Muscle layer of colon (tissue), 2 donors: ENCODE measurements around the gene C16orf95.

Experiments
- H3K27ac ChIP-seq: one replicate; pipeline ENCODE4 v1.7.0; 2013; ENCODE audit warnings: low read depth, mild to moderate bottlenecking, low read length, moderate library complexity
- H3K27me3 ChIP-seq, 2 donors: one replicate each; pipeline ENCODE4 v1.7.0; 2013; ENCODE audit warnings: low read length in 2 of 2, mild to moderate bottlenecking in 2 of 2; ENCODE audit not compliant: insufficient read depth in 2 of 2, control insufficient read depth in 1 of 2
- H3K36me3 ChIP-seq: one replicate; pipeline ENCODE4 v1.7.0; 2013; ENCODE audit warnings: mild to moderate bottlenecking, low read length; ENCODE audit not compliant: insufficient read depth
- H3K4me1 ChIP-seq: one replicate; pipeline ENCODE4 v1.7.0; 2013; ENCODE audit warnings: mild to moderate bottlenecking, low read length; ENCODE audit not compliant: insufficient read depth
- H3K4me3 ChIP-seq, 2 donors: one replicate each; pipeline ENCODE4 v1.7.0; 2013; ENCODE audit warnings: low read length in 2 of 2, low read depth in 1 of 2, mild to moderate bottlenecking in 1 of 2, moderate library complexity in 1 of 2
- H3K9ac ChIP-seq: one replicate; pipeline ENCODE4 v1.7.0; 2013; ENCODE audit warnings: low read length
- H3K9me3 ChIP-seq: one replicate; pipeline ENCODE4 v1.7.0; 2013; ENCODE audit warnings: mild to moderate bottlenecking, low read length
- donor health status: abdominal sarcoma.
- donor health status: Adenocarcinoma of cecum.

C16orf95 gene

DNA sequence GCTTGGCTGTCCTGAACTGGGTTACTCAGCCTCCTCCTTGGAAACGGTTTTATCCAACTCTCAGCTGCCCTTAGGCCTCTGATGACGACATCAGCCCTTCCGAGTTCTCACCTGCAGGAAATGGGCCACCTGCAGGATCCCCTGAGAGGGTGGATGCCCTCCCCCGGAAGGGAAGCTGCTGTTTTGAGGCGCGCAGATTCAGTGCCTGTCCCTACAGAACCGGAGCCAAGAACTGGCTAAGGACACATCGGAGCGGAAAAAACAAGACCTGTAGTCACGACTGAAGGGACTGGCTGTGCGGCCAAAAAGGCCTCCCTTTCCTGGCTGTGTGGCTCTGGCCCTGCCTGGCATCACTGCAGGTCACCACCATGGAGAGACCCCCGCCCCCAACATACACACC lies 11.7 kb upstream of the C16orf95 start:
- Histone ChIP-seq H3K27me3 (no peaks in the 10 kb centered on the region), H3K4me1 (no peaks in the 10 kb centered on the region), H3K9me3 (no peaks in the 10 kb centered on the region), H3K36me3 (peaks cover 28% of the 10 kb centered on the region), H3K9ac (no peak overlapping the region), H3K27ac (no peak overlapping the region), H3K4me3 (no peak overlapping the region)

DNA sequence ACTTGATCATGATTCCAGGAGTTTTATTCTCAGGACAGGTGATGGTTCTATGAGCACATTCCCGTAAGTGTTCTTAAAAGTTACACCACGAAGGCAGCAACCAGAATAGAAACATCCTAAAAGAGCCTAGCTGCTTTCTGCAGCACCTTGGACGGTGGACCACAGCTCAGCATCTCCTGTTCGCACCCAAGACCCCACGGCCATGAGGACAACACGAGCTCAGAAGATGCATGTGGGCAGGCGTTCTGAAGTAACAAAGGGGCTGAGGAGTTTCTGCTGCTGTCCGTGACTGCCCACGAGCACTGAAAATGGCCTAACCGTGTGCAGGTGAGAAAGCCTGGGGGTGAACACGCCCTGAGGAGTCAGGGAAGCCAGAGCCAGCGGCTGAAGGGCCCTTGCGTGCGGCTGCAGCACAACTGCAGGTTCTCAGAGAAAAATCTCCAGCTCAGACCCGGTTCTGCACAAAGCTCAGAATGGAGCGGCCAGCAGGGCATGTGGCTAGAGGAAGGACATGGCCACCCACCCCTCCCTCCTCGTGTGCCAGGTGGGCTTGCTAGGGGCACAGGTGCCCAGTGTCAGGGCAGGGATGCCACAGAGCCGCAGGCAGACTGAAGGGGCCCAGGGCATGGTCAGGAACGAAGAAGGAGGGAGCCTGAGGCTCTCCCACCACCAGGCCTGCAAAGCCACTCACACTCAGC lies 10.8 kb upstream of the C16orf95 start:
- Histone ChIP-seq H3K4me3 (no peak overlapping the region), H3K9me3 (no peaks in the 10 kb centered on the region), H3K9ac (no peak overlapping the region), H3K27ac (no peak overlapping the region), H3K36me3 (peaks cover 26% of the 10 kb centered on the region), H3K4me1 (no peaks in the 10 kb centered on the region), H3K27me3 (no peaks in the 10 kb centered on the region)

DNA sequence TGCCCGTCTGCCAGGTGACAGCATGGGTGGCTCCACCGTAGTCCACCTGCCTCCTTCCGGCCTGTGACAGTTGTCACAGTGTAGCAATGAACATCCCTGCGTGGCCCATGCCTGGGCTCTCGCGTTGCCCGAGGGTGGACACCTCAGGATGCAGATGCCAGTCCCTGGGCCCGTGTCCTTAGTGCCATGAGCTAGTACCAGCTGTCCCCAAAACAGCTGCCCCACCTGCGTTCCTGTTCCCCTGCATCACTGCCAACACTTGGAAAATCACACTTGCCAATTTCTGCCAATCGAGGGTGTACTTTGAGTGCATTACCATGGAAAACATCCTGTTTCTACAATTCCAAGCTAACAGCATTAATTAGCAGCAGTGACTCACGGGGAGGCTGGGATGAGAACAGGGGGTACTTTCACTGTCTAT lies 9.0 kb upstream of the C16orf95 start:
- Histone ChIP-seq H3K9ac (no peak overlapping the region), H3K27me3 (no peaks in the 10 kb centered on the region), H3K27ac (no peak overlapping the region), H3K36me3 (peaks cover 20% of the 10 kb centered on the region), H3K4me1 (no peaks in the 10 kb centered on the region), H3K9me3 (no peaks in the 10 kb centered on the region), H3K4me3 (no peak overlapping the region)

DNA sequence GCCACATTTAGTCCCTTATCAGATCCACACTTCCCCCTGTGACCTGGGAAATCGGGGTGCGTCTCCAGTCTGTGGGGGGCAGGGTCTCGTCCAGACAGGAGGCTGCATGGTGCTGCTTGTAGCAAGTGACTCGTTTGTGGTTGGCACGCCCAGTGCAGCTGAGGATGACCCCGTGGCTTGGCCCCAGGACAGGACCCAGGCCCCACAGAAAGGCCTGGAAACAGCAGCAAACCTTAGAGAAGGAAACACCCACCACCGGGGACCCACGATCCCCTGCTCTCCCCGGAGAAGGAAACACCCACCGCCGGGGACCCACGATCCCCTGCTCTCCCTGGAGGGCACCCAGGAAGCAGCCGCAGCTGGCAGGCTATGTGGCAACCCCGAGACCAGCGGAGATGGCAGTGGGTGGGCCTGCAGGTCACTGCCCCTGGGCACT lies 8.2 kb upstream of the C16orf95 start:
- Histone ChIP-seq H3K36me3 (peaks cover 13% of the 10 kb centered on the region), H3K4me1 (no peaks in the 10 kb centered on the region), H3K27ac (no peak overlapping the region)

DNA sequence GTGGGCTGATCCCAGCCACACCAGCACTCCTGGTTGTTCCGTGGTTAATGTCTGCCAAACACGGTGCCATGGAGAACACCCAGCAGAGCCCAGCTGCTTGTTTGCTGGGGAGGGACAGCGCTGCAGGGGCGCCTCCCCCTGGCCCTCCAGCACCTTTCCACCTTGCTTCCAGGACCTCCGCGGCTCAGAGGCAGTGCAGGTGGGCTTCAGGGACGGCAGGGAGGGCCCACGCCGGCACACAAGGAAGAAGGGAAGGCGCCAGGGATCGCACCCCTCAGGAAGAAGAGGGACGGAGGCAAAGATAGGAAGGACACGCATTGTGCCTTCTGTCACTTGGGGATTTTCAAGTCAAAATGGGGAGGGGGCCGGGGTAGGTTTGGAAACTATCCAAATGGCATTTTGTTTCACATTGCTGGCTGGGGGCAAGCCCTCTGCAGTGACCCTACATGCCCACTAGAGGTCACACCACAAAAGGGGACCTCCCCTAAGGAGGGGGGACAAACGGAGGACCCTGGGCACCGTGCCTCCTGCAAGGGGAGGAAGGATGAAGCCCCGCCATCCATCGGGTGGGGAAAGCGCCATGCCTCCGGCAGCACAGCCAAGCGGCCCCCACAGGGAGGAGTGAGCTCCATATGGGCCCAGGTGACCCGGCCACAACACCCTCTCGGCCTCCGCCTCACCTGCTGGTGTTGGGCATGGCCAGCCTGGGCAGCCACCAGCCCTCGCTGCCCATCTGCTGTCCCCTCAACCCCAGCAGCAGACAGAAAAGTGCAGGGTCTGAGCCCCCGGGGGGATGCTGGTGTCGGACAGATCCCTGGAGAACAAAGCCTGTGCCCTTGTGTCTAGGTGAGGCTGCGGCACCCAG lies 7.5 kb upstream of the C16orf95 start:
- H3K9ac ChIP-seq: no peak overlapping the region
- H3K9me3 ChIP-seq: no peaks in the 10 kb centered on the region
- peaks cover 5% of the 10 kb centered on the region for H3K36me3 ChIP-seq
- no peak overlapping the region for H3K27ac ChIP-seq
- H3K27me3 ChIP-seq: no peaks in the 10 kb centered on the region
- H3K4me3 ChIP-seq: no peak overlapping the region
- H3K4me1 ChIP-seq: no peaks in the 10 kb centered on the region

More for the DNA sequence above, 8.2 kb upstream of the C16orf95 start:
- Histone ChIP-seq H3K4me3 (no peak overlapping the region), H3K27me3 (no peaks in the 10 kb centered on the region), H3K9ac (no peak overlapping the region), H3K9me3 (no peaks in the 10 kb centered on the region)

DNA sequence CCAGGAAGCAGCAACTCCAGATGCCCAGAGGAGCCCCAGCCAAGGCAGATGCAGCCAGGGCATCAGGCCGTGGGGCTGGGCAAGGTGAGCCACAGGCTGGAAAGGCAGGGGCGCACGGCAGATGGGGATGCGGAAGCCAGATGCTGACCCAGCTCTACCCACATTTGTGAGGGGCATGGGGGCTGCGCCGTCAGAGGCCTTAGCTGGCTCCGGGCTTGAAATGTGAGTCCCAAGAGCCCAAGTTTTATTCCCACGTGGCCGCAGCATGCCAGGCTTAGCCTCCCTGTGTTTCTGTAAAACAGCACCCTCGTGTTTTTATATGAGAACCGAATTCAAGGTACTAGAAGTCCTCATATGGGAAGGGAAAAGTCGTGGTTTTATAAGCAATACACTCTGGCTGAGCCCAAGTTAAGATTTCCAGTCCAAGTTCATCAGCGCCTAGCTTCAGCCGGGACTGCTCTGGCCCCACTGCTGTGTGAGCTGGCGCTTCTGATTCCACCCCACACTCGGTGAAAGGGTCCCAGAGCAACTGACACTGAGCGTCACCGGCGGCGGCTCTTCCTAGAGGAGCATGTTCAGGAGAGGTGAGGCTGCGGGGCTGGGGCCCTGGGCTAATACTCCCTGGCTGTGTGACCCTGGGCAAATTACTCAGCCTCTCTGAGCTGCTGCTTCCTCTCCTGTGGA lies 6.7 kb upstream of the C16orf95 start:
- no peaks in the 10 kb centered on the region for H3K27me3 ChIP-seq
- no peaks in the 10 kb centered on the region for H3K36me3 ChIP-seq
- H3K4me1 ChIP-seq: no peaks in the 10 kb centered on the region
- H3K9me3 ChIP-seq: no peaks in the 10 kb centered on the region
- no peak overlapping the region for H3K9ac ChIP-seq
- H3K27ac ChIP-seq: no peak overlapping the region
- H3K4me3 ChIP-seq: no peak overlapping the region

DNA sequence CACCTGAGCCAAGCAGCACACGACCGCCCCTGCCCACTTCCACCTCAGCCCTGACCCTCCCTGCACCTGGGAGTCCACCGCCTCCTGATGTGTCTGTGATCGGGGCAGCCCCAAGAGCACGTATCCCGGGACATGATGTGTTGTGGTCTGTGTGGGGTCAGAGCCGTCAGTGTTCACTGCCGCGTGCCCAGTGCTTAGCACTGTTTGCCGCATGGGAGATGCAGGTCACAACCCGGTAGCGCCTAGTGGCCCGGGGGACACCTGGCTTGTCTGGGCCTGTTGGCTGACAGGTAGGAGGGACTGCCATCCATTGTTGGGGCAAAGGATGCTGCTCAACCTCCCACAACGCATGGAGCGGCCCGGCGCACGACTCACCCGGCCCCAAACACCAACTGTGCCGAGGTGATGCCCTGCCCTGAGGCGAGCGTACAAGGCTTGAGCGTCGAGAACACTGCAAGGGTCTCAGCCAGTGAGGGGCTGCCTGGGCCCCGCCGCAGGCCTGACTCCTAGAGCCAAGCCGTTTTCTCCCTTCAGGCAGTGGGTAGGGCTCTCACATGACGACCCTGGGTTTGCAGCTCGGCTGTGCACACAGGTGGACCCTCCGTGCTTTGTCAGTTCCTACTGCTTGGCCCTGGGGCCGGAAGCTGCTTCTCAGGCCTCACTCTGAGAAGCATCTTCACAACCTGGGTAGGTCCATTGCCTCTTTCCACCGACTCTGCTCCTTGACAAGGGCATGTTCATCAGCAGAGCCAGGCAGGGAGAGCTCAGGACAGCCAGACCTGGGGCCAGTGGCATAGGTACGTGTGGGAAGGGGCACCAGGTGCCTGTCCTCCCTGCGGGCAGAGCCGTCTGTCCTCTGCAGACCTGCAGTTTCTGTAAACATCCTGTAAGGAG lies 5.9 kb upstream of the C16orf95 start:
- Histone ChIP-seq H3K36me3 (no peaks in the 10 kb centered on the region), H3K4me1 (peaks cover 5% of the 10 kb centered on the region), H3K9ac (no peak overlapping the region), H3K27me3 (no peaks in the 10 kb centered on the region), H3K27ac (no peak overlapping the region), H3K4me3 (no peak overlapping the region), H3K9me3 (no peaks in the 10 kb centered on the region)

DNA sequence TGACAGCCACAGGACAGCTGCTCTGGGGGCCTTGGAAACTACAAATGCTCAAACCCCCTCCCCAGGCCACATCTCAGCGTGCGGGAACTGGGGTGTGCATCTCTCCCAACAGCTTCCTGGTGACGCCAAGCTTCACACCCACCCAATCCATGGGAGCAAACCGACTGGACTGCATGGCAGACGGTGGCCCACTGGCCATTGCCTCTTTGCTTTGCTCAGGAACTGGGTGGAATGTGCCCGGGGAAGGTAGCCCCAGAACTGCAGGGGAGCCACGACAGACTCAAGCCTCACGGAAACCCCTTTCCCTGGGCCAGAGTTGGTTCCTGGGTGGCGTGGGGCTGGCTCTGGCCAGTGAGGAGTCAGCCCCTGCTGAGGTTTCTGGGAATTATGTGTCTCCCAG lies 5.2 kb upstream of the C16orf95 start:
- no peaks in the 10 kb centered on the region for H3K27me3 ChIP-seq
- H3K9me3 ChIP-seq: no peaks in the 10 kb centered on the region
- H3K36me3 ChIP-seq: no peaks in the 10 kb centered on the region
- H3K9ac ChIP-seq: no peak overlapping the region
- H3K27ac ChIP-seq: no peak overlapping the region
- peaks cover 8% of the 10 kb centered on the region for H3K4me1 ChIP-seq
- H3K4me3 ChIP-seq: no peak overlapping the region

DNA sequence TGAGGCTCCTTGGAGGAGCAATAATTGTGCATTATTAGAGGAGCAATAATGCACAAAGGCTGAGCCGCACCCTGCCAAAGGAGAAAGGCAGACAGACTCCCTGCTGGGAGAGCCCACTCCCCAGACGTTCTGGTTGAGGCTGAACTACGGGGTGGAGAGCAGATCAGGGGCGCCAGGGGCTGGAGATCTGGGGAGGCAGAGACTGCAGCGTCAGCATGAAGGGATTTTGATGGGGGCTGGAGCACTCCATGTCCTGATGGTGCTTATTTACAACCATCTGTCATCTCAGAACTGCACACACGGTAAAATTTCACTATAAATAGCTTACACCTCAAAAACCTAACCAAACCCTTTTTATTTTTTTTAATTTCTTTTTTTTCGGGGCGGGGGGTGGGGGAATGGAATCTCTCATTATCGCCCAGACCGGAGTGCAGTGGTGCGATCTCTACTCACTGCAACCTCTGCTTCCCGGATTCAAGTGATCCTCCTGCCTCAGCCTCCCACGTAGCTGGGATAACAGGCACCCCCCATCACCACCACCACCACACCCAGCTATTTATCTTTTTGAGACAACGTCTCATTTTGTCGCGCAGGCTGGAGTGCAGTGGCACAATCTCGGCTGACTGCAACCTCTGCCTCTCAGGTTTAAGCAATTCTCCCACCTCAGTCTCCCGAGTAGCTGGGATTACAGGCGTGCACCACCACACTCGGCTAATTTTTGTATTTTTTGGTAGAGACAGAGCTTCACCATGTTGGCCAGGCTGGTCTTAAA lies 4.3 kb upstream of the C16orf95 start:
- Histone ChIP-seq H3K36me3 (no peaks in the 10 kb centered on the region), H3K9me3 (no peaks in the 10 kb centered on the region), H3K27ac (no peak overlapping the region), H3K4me1 (peaks cover 8% of the 10 kb centered on the region), H3K9ac (no peak overlapping the region), H3K4me3 (no peak overlapping the region), H3K27me3 (no peaks in the 10 kb centered on the region)

DNA sequence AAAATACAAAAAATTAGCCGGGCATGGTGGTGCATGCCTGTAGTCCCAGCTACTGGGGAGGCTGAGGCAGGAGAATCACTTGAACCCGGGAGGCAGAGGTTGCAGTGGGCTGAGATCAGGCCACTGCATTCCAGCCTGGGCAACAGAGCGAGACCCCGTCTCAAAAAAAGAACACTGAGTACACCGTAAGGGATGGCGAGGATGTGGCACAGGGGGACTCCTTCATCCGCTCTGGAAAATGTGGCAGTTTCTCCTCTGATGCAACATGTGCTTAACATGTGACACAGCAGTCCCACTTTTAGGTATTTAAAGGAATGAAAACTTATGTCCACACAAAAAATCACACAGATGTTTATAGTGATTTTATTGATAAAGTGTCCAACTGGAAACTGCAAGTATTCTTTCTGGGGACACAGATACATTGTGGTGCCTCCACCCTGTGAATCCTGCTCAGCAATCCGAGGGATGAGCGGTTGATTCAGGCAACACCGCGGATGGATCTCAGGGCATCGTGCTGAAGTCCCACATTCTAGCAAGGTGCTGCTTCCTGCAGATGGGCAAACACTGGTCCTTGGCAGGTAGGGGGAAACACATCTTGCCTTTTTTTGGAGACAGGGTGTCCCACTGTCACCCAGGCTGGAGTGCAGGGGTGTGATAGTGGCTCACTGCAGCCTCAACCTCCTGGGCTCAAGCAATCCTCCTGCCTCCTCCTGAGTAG lies 3.5 kb upstream of the C16orf95 start:
- Histone ChIP-seq H3K27ac (no peak overlapping the region), H3K36me3 (no peaks in the 10 kb centered on the region), H3K4me1 (peaks cover 8% of the 10 kb centered on the region), H3K4me3 (no peak overlapping the region), H3K9me3 (no peaks in the 10 kb centered on the region), H3K9ac (no peak overlapping the region), H3K27me3 (no peaks in the 10 kb centered on the region)
